ENCODE results near the gene PPP2R5B. TPM values are rescaled to one million over a fixed set of nuclear protein-coding genes. Genes with fewer than 3 reads are reported as not detected.

The PPP2R5B gene
- total RNA-seq, 1 donor from 2014 or later = 24.9 TPM

DNA sequence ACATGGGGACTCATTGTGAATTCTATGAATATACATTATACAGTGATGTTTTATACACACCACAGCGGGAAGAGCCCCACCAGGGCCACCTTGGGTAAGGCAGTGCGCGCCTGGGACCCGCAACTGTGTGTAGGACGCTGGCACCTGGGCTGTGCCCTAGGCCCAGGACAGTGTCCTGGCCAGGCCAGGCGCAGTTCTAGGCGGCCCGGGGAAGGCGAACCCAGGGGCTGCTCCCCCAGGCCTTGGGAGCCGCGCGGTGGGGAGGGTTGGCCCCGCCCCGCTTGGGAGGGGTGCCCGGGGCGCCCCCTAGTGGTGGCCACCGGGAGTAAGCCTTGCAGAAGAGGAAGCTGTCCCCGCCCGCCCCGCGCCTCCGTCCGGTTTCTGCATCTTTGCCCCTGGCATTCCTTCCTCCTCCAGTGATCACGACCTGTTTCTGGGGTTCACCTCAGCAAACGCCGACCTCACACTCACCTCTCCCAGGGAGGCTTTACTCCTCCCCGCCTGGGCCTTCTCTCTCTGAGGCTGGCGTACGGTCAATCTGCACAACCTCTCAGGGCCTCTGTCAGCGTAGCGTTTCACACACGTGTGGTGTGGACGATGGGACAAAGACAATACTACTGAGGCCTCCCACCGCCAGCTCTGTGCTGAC is 36.6 kb upstream of the PPP2R5B start:
- peak; percentile 94 for DNase-seq (ENCODE audit: low spot score)
- intact Hi-C loops (cut with DNase I) = no loop called here

DNA sequence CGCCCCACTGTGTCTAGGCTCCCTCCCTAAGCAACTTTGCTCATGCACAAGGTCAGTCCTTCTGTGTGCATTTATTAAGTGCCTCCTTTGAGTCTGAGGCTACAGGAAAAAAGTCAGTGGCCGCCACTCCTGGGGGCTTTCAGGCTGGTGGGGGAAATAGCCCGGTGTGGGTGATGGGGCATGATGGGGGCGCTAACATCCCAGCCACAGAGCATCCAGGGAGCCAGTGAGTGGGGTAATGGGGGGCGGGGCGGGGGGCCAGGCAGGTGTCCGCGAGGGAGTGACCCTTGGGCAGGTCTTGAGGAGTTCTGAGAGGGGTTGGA is 36.1 kb upstream of the PPP2R5B start:
- DNase-seq (ENCODE audit: low spot score) = no peak
- intact Hi-C loops (cut with DNase I) = no loop called here

DNA sequence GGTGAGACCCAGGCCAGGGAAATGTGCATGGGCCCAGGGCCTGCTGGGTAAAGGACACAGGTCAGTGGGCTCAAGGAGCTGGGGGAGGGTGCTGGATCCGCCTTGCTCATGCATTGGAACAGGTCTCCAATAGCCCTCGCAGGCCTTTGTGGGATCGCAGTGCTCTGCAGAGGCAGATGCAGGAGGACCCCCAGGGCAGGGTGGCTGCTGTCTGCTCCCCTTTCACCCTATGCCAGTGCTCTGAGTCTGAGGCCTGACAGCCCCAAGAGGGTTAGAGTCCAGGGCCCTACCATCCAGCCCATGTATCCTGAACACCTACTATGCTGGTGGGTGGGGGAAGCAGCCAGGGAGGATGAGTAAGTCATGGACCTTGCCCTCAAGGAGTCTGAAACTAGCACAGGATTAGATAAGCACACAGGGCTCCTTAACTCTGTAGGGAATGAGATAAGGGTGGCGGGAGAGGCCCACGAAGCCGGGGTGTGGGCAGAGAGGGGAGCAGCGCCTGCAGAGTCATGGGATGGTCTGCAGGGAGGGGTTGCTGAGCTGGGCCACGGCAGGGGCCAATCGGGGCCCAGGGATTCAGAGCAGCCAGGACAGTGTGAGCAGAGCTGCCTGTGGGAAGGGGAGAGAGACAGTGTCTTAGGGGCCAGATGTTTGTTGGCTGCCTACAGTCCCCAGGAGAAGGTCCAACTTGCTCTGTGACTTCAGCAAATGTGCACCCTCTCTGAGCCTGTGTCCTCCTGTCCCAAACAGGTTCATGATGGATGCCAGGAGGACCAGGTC is 35.6 kb upstream of the PPP2R5B start:
- DNase-seq (ENCODE audit: low spot score) = no peak

DNA sequence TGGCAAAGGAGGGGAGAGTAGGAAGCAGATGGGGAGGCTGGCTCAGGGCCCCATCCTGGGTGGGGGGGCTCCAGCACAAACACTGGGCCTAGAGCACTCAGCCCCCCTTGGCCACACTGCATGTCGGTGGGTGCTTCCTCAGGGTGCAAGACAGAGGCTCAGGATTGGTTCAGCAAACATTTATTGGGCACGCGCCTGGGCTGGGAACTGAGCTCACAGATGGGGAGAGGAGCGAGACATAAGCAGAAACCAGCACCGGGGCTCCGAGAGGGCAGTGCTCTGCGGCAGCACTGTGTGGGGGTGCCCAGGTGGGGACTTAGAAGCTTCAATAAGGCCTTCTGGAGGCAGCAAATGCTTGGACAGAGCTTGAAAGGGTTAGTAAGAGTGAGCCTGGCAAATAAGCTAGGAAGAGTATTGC is 34.0 kb upstream of the PPP2R5B start:
- intact Hi-C loops (cut with DNase I) = no loop called here
- DNase-seq (ENCODE audit: low spot score) = no peak

More for the DNA sequence above, 35.6 kb upstream of the PPP2R5B start:
- intact Hi-C loops (cut with DNase I) = no loop called here

DNA sequence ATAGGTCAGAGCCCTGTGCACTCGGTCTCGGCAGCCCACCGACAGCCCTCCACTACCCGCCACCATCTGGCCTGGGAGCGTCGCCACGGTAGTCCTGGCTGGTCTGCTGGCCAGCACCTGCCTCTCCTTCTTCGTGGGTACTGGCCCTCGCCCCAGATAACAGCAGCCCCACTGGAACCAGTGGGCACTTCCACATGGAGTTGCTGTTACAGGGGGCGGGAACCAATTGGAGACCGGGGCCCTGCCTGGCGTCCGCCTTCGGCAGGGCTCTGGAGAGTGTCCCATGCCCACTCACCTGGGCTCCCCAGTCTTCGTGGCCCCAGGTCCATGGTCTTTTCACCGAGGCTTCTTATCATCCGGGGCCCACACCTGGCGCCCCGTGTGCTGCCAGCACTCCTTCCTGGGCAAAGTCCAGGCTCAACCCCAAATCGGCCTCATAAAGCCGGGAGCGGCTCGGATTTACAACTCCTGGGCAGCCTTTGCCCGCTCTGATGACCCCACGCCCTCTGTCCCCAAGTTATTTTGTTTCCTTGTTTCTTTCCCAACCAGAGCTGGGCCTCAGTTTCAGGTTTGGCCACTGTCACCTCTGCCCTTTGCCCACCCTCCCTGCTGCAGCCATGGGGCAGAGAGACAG is 33.2 kb upstream of the PPP2R5B start:
- no peak for DNase-seq (ENCODE audit: low spot score)
- intact Hi-C loops (cut with DNase I) = no loop called here

DNA sequence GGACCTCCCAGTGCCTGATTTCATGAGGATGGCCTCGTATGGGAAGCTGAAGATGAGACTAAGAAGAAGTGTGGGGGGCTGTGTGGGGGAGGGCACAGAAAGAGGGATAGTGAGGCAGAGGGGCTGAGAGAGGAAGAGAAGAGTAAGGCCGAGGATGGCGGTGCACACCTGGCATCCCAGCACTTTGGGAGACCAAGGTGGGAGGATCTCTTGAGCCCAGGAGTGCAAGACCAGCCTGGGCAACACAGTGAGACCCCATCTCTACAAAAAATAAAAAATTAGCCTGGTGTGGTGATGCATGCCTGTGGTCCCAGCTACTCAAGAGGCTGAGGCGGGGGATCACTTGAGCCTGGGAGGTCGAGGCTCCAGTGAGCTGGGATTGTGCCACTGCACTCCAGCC is 32.6 kb upstream of the PPP2R5B start:
- DNase-seq (ENCODE audit: low spot score) = no peak
- intact Hi-C loops (cut with DNase I) = no loop called here

DNA sequence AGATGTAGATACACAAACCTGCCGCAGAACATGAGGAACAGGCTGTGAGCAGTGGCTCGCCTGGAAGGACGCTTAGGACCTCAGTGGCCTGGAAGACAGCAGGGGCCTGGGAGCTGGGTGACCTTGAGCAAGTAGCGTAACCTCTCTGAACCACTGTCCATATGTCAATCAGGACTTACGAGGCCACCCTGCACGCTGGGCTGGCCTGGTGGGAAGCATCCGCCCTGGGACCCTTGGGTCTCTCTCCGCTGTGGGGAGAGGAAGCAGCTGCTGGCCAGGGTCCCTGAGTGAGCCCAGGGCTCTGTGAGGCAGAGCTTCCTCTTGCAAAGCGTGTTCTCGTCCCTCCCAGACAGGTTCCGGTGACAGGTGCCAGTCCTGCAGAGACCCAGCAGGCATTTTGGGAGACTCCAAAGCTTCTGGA is 32.1 kb upstream of the PPP2R5B start:
- intact Hi-C loops (cut with DNase I) = no loop called here
- no peak for DNase-seq (ENCODE audit: low spot score)

DNA sequence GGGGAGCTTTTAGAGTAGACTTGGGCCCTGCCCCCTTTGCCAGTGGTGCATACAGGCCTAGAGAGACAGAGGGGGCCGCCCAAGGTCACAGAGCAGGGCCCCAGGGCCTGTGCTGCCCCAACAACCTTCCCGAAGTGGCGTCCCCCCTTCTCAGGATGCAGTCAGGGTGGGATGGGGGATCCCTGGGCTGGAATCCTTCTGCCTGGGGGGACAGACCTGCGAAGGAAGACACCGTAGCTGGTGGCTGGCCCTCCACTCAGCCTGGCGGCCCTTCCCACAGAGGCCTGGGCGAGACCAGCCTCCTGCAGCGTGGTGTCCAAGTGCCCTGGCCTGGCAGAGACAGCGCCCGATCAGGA is 31.7 kb upstream of the PPP2R5B start:
- no peak for DNase-seq (ENCODE audit: low spot score)
- intact Hi-C loops (cut with DNase I) = no loop called here

DNA sequence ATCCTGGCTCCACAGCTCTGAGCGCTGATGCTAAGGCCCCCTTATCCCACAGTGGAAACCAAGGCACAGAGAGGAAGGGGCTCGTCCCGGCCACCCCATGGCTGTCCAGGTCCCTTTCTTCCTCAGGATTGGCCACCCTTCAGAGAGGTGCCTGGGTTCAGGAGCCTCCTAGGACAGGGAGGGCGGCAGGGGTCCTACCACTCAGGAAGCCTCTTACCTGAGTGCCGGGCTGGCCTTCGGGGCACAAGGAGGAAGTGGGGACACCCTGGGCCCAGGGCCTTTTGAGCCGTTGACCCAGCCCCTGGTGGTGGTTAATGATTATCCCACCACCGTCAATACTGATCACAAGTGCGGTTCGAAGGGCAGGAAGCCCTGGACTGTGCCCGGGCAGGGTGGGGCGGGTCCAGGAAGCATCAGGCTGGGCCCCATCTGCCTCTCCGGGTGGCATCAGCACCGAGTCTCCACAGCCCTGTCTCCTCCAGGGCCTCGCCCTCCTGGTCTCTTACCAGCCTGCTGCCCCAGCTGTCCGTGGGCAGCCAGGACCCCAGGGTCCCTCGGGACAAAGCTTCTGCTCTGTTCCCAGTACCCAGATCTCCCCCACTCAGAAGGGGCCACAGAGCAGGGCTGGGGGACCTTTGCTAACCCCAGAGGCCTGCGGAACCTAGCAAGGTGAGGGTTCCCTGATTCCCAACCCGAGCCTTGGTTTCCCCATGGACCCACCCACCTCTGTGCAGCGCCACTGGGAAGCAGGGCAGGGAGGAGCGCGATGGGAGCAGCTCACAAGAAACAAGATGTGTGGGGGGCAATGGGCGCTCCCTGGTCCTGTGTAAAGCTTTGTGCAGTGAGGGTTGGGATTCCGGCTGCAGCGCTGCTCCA is 31.1 kb upstream of the PPP2R5B start:
- DNase-seq (ENCODE audit: low spot score) = no peak
- intact Hi-C loops (cut with DNase I) = loop anchor here (1.0 kb wide), 1 partner anchor 46 kb away; no protein-coding TSS in a partner anchor

DNA sequence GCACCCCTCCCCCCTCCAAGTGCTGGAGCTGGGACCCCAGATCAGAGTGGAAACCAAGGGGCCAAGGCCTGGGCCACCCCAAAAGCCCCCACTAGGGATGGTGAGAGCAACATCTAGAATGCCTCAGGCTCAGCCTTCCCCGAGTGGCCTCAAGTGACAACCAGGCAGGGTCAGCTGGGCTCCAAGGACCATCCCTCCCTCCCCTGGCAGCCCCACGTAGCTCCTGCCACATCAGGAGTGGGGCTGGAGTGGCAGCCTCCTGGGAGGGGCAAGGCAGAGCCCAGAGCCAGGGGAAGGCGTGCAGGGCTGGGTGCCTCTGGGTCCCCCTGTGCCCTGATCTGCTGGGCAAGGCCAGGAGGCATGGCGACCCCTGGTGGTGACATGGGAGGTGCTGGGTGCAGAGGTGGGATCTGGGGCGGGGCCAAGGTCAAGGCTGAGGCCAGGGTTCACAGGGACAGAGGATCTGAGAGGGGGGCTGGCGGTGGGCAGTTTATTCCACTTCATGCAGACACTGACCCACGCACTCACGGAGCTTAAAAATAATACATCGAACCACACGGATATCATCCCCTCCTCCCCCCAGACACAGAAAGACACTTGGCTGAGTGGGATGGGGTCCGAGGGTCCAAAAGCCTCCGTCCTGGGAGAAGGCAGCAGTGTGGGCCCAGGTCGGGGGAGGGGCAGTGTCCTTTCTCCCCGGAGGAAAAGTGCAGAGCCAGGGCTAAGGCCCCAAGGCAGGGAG is 30.2 kb upstream of the PPP2R5B start:
- intact Hi-C loops (cut with DNase I) = loop anchor here (1.0 kb wide), 1 partner anchor 47 kb away; no protein-coding TSS in a partner anchor
- DNase-seq (ENCODE audit: low spot score) = peak; percentile 95

DNA sequence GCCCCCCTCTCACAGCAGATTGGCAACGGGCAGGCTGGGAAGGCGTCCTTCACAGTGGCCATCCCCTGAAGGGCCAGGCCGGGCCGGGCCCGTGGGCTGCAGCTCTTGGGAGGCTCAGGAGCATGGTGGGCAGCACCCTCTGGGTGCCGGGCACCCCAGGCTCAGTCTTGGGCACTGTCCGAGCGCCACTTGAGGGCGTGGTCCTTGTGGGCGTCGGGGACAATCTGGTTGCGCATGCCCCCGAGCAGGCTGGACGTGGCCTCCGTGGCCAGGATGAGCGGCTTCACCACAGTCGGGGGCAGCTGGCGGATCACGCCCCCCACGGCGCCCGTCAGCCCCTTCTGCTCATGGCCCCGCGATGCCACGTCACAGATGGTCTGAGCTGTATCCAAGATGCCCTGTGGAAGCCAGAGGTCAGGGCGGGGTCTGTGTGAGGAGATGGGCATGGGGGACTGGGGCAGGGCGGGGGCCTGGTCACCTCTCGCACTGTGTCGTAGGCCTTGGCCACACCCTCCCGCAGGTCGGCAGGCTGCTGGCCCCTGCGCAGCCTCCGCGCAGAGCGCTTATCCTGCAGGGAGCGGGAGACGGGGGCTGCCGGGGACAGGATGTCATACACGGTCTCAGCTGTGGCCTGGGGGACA is 29.6 kb upstream of the PPP2R5B start:
- no peak for DNase-seq (ENCODE audit: low spot score)
- intact Hi-C loops (cut with DNase I) = loop anchor here (1.0 kb wide), 1 partner anchor 48 kb away; no protein-coding TSS in a partner anchor

DNA sequence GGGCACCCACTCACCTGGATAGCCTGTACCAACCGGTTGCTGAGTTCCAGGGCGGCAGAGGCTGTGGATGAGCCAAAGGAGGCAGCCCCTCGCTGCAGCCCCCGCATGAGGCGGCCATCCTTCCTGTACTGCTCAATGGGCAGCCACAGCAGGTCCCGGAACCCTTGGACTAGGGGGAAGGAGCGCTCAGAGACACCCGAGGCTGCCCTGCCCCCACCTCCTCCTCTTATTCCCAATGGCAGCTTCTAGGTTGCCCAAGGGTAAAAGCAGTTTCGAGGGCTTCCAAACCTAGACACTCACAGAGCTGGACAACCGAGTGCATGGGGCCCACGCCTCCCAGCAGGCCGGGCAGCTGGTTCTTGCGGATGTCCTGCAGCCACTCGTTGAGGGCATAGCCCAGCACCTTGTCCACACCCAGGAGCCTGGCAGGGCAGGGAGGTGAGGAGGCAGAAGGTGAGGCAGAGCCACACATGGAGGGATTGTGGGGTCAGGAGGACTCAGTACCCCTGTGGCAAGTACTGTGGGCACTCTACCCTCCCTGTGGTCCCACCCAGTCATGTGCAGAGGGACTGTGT is 28.0 kb upstream of the PPP2R5B start:
- intact Hi-C loops (cut with DNase I) = no loop called here
- DNase-seq (ENCODE audit: low spot score) = no peak

DNA sequence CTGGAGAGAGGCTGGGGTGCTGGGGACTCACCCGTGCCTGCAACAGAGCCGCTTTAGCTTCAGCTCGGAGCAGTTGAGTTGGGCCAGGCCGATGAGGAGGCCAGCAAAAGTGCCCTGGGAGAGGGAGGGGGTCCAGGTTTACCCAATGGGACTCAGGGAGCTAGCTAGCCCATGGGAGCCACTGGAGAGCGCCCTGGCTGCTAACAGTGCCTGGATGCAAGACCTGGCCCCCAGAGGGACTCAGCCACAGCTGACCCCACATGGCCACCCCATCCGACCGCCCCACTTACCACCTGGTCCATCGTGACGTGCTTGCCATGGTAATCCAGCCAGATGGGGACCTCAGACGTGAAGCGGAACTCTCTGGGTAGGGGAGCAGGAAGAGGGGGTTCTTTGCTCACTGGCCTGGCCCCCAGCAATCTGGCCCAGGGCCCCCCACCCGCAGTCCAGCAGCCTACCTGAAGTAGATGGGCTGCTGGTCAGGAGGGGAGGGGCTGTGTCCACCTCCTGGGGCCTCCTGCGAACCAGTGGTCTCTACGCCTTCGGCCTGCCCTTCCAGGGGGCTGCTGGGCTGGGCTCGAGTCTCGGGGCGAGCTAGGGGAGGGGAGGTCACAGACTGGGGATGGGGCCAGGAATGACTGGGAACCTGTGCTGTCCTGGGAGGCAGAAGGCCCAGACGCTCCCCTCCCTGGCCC is 27.0 kb upstream of the PPP2R5B start:
- intact Hi-C loops (cut with DNase I) = no loop called here
- DNase-seq (ENCODE audit: low spot score) = no peak

DNA sequence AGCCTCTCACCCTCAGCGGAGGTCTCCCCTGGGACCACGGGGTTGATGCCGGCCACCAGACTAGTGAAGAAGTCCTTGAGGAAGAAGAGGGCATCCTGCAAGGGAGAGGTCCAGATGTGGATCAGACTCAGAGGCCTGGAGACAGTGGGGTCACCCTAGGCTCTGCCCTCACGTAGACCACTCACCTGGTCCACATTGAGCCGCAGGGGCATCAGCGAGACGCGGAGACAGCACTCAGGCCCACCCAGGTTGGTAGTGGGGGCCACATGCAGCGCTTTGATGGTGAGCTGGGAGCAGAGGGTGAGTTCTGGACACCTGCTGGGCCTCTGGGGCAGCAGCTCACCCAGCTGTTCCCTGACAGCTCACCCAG is 26.4 kb upstream of the PPP2R5B start:
- no peak for DNase-seq (ENCODE audit: low spot score)
- intact Hi-C loops (cut with DNase I) = no loop called here

DNA sequence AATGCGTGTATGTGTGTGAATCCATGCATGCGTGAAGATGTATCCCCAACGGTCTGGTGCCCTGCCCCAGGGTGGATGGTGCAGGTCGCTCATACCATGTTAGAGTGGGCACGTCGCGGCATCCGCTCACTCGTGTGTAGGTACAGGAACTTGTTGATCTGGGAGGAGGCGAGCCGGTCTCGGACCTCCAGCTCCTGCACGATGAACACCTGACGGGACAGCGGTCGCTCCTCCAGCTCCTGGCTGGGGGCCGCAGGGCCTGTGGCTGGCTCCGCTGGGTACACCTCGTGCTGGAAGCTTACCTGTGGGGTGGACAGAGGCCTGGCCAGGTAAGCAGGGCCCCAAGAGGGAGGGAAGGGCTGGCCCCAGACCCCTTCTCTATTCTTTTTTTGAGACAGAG is 25.9 kb upstream of the PPP2R5B start:
- DNase-seq (ENCODE audit: low spot score) = no peak
- intact Hi-C loops (cut with DNase I) = no loop called here

DNA sequence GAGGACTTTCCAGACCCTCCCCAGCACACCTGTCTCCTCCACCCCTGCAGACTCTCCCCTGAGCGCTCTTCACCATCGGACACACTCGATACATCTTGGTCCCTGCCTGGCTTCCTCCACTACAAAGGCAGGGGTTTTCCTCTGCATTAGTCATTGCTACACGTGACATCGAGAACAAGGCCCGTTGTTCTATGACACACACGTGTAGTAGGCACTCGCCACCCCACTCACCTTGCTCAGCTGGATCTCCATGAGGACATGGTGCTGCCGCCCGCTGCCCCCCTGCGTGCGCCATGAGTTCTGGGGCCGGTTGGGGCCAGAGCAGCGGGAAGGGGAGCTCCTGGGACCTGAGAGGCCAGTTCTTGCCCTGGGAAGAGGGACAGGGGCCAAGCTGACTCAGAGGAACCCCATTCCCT is 24.2 kb upstream of the PPP2R5B start:
- intact Hi-C loops (cut with DNase I) = no loop called here
- DNase-seq (ENCODE audit: low spot score) = no peak

DNA sequence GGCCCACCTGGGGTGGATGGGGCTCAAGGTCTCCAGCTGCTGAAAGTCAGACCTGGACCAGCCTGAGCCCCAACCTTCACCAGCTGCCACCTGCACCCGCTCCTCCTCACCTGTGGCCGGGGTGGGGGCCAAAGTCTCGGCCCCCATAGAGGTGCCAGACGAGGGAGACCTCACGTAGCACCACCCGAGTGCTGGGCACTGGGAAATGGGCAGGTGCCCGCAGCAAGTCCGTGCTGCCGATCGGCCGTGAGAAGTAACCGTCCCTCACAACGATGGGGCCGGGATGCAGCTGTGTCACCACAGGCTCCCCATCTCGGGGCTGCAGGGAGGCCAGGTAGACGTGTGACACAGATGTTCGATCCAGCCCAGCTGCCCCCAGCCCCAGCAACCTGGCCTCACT is 23.7 kb upstream of the PPP2R5B start:
- intact Hi-C loops (cut with DNase I) = no loop called here
- no peak for DNase-seq (ENCODE audit: low spot score)
